ENCODE results near the gene TBX2.

DNA sequence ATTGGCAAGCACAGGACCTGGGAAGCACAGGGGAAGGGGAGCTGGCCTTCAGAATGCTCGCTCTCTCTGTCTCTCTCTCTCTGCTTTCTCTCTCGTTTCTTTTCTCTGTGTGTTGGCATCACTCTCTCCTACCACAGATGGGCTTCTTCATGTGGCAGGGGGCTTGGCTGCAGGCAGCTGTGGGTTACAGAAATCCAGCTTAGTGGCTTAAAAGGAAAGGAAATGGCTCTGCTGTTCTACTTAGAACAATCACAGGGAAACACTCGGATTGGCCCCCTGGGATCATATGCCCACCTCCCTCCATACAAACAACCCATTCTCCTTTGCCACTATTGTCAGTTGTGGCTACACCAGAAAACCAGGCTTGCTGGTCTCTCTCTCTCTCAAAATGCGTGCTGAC lies 20.4 kb downstream of the TBX2 start:
- TF ChIP-seq POLR2AphosphoS5 (IDR thresholded peaks at IDR 0.05; ENCODE audit: low read depth, low read length), result no peak
- no peak for TF ChIP-seq POLR2A (IDR thresholded peaks at IDR 0.05; ENCODE audit: low read depth, low read length)
- no peak for TF ChIP-seq TAF1 (IDR thresholded peaks at IDR 0.05; ENCODE audit: low read depth, low read length)
- no peak for TF ChIP-seq POU2F2 (IDR thresholded peaks at IDR 0.05; ENCODE audit: low read depth, low read length)
- no peak for TF ChIP-seq SPI1 (IDR thresholded peaks at IDR 0.05; ENCODE audit: low read depth, low read length)
- TF ChIP-seq PAX5 (IDR thresholded peaks at IDR 0.05; ENCODE audit: insufficient read depth, low read length, severe bottlenecking), result no peak
